DMS53 (cell line): ENCODE measurements around the gene MPO.

Experiments
- DNase-seq: peaks from one replicate; lab custom pipeline; 2025; lab: John Stamatoyannopoulos, UW

The MPO gene

DNA sequence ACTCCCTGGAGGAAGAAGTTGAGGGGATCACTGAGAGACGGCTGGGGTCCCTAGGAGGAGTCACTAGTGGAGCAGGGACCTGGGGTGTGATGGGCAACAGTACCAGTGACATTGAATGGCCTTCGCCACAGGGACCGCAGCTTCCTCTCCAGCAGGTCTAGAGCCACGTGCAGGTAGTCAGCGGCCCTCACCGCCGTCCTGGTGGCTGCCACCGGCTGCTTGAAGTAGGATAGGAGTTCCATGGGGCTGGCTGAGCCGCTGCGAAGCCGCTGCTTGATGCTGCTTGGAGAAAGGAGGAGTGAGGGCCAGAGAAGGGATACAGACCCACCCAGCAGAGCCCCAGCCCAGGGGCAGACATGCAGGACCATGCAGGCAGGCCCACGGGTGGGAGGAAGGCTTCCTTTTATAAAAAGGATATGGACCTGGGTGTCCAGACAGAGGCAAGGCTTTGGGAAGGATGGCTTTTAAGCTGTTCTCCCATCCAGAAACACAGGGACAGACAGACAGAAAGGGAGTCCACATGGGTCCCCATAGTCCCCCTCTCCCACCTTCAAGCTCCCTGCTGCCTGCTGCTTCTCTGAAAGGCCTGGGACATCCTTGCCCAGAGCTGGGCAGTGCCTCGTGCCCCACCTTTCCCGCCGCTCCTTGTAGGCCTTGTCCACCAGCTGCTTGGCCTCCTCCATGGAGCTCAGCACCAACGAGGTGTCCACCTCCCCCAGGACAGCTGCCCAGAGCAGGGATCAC lies 827 bp downstream of the MPO start:
- DNase-seq: peak; percentile 21

GRCh38 chr17:58279016-58279711 lies 1.6 kb downstream of the MPO start:
- DNase-seq: peak; percentile 81

DNA sequence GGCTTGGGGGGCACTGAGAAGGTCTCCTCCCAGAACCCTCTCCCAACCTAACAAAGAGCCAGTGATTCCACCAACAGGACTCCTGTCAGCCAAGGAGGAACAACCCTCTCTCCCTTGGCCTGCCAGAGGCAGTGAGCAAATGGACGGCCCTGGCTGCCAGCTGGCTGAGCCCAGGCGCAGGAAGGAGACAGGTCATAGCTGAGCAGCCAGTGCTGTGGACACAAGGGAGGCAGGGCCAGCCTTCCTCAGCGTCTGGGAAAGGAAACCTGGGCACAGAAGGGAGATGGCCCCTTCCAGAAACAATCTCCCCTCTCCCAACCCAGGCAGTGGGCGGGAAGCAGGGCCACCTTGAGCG lies 2.1 kb downstream of the MPO start:
- peak; percentile 80 for DNase-seq

- no peak for DNase-seq
These were observed 2.7 kb downstream of the MPO start for GRCh38 chr17:58277802-58278595.

- DNase-seq: peak; percentile 53
These were observed 3.5 kb downstream of the MPO start for GRCh38 chr17:58277107-58277801.

DNA sequence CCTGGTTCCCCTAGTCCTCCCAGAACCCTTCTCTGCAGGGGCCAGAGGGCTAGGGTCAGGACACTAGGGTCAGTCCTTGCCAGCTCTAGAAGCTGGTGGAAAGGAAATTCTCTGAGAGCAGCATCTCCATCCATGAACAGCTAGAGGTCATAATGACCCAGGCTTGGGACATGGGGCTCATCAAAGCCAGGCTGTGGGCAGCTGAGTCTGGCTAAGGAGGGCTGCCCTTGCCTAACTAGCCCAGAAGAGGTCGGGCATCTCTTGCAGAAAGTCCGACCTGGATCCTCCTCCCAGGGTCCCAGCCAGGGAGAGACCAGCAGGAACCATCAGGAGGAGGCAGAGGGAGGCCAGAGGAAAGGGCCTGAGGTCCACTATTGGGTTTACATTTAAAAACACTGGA lies 4.3 kb downstream of the MPO start:
- no peak for DNase-seq

DNA sequence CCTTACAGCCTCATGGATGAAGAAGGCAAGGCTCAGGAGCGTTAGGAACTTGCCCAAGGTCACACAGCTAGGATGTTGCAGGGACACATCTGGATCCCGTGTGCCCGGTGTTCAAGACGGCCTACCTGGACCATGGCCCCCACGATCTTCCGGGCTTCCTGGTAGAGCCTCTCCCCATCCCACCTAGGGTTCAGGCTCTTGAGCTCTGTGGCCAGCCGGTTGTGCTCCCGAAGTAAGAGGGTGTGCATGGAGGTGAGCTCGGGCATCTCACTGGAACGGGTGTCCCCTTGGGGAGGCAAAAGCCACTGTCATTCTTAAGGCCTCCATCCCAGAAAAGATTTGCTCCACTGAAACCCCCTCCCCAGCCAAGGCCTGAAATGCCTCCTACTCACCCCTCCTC lies 5.3 kb downstream of the MPO start:
- no peak for DNase-seq

DNA sequence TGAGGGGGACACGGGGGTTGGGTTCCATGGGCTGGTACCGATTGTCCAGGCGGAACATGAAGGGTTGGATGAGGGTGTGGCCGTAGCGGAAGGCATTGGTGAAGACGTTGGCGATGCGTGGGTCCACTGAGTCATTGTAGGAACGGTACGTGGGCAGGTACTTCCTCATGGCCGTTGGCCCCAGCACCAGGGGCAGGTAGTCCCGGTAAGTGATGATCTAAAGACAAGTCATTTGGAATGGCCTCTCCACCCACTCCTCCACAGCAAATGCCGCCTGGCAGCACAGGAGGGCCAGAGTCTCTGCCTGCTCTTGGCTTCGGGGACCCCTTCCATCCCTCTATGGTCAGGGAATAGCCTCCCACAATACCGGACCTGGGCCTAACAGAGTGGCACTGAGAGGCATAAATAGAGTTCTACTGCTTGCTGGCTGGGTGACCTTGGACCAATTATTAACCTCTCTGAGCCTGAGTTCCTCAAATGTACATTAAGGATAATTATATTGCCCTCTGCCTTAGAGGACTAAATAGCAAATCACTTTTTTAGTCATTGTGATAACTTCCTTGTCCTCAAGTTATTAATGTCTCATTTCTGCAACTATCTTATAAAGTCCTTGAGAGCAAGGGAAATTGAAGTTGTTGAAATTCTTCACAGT lies 7.2 kb downstream of the MPO start:
- no peak for DNase-seq

- no peak for DNase-seq
These were observed 8.1 kb downstream of the MPO start for GRCh38 chr17:58272367-58273280.

- DNase-seq: no peak
These were observed 9.4 kb downstream of the MPO start for GRCh38 chr17:58271216-58271931.

DNA sequence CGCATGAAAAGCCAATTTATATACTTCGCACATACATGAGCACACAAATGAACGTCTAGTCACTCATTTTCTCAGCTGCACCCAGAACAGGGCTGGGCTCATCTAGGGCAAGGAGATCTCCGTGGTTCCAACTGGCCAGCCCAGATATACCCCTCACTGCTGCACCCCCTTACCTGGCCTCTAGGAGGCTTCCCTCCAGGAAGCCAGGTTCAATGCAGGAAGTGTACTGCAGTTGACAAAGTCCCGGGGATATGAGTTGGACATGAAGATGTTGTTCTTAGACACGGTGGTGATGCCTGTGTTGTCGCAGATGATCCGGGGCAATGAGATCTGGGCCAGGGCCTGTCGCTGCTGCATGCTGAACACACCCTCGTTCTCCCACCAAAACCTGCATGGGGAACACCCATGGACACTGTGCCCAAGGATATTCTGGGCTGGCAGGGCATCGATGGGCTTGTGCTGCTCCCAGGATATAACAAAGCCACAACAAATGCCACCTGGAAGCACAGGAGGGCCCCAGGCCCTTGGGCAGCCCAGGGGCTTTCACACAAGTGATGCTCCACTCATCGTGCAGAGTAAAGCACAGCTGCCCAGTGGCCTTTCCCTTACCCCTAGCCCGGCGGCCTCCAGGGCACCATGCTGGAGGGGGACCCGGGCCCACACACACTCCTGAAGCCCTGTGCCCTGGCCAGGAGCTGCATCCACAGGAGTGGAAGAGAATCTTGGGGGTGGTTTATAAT lies 10.1 kb downstream of the MPO start:
- peak; percentile 55 for DNase-seq

DNA sequence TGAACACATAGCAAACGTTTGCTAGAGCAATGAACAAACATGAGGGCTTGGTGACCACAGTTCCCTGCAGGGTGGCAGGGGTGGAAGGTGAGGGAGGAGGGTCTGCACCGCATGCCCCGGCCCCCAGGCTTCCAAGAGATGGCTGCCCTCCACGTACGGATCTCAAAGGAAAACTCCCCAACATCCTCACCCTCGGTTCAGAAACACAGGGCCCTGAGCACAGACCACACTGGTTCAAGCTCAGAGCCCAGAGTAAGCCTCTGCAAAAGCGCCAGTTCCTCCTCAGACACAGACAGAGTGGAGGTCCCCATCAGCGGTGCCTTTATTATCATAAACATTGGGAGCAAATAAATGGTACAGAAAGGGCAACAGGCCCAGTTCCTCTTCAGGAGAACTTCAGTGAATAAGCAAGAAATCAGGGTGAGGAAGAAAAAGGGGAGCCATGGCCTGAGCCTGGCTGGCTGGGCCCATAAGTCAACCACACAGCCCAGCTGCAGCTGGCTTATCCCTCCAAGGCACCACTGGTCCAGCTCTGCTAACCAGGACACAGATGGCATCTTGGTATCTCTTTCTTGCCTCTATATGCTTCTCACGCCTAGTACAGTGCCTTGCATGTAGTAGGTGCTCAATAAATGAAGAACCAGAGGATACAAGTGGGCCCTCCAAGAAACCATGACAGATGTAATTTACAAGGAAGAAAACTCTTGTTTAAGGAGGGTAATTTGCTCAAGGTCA lies 11.0 kb downstream of the MPO start:
- no peak for DNase-seq

DNA sequence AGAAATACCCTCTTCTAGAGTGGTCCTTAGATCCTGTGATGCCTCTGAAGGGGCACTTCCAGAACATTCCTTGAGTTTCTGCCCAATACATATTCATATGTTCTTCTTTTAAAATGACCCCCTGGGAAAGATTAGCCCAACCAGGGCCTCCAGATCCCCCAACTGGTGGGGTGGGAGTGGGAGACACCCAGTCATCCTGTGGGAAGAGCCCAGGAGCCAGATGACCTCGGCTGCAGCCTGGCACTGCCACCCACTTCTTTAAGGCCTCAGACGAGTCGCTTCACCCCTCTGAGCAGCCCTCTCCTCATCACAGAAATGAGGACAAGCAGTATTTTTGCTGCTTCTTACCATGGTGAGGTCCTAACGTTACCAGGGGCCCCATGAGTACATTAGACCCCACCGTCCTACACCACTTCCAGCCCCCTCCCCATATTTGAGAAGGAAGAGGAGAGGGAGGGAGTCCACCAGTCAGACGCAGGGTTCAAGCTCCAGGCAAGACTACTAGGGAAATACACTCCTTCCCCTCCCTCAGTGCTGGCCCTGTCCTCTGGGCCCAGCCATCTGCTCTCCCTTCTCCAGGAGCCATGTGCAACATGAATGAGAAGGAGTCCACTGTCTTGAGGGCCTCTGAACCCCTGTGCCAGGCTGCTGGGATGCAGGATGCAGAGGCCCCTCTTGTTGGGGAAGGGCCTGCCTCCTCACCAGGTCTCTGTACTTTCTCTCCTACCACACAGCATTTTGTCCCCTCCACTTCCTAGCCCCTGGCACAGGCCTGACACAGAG lies 11.8 kb downstream of the MPO start:
- DNase-seq: no peak

DNA sequence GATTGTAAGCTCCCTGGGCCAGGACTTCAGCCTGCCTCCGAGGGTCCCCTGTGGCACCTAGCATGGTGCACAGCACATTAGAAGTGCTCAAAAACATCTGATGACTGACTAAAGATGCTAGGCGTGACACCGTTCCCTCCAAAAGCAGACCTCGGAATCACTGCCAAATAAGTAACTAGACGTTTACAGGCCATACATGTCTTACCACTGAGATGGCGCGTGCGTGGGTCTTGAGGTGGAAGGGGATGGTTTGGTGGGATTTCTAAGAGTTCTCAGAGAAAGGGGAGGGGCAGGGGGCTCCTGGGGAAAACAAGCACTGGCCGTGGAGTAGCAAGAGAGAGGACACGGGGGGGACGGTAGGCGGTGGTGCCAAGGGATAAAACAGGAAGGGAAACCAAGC lies 12.4 kb downstream of the MPO start:
- DNase-seq: no peak

- no peak for DNase-seq
These were observed 13.1 kb downstream of the MPO start for GRCh38 chr17:58267347-58268324.
